Measurements from ENCODE around the gene UBE2E2.

The UBE2E2 gene

GRCh38 chr3:23489300-23490158 is 286.4 kb downstream of the UBE2E2 start:
- DNase-seq, result no peak

DNA sequence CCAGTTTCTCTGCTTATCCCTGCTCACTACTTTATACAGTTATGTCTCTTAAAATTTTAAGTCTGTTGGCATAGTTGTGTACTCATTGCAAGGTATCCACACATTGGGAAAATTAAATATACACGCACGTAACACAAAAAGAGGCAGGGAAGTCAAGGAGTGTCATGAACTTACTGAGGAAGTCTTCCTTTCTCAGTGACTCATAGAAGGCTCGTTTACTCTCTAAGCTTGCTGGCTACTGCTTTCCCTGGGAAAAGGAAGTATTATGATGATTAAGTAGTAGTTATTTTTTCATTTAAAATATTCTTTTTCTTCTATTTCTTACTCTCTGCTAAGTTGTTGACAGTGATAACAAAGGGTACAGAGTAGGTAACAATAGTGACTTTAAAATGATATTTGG is 287.3 kb downstream of the UBE2E2 start:
- DNase-seq, result no peak

DNA sequence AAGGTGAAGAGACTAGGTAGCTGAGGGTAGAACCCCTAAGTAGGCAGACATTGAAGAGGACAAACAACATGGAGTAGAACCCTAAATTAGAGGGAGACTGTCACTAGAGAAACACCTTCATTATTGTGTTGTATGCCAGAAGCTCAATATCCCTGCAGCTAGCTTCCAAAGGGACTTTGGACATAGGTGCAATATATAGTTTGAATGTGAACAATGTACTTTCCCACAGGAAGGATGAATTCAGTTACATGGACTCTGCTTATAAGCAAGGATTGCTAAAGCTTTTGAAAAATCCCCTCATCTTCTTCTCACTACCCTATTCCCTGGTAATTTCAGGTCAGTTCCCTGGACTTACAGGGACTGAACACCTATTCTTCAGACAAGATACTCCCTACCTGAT is 288.9 kb downstream of the UBE2E2 start:
- no peak for DNase-seq

DNA sequence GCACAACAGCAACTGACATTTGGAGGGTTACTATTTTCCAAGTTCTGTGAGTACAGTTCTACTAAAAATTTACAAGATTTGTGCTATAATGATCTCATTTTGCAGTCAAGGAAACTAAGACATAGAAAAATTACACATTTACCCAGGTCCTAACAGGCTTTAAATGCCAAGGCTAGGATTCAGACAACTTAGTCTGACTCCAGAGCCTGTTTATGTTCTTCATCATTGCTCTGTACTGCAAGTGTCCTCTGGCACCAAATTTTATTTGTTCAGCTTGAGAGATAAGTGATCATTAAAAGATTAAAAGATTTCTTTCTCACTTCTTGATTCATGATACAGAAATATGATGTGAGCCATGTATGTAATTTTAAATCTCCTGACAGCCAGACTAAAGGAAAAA is 290.8 kb downstream of the UBE2E2 start:
- no peak for DNase-seq

DNA sequence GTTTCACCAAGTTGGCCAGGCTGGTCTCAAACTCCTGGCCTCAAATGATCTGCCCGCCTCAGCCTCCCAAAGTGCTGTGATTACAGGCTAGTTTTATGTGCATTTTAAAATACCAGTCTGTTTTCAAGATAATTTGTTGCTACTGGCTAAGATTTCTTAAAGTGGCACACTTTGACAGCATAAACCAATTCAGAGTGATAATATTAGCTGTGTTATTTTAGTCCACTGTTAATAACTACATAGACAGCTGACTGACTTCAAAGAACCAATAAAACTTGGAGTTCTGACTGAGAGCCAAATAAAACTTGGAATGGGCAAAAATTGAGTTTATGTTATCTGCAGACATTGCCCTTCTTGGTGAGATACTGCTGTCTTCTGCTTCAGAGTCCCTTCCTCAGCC is 291.8 kb downstream of the UBE2E2 start:
- no peak for DNase-seq

DNA sequence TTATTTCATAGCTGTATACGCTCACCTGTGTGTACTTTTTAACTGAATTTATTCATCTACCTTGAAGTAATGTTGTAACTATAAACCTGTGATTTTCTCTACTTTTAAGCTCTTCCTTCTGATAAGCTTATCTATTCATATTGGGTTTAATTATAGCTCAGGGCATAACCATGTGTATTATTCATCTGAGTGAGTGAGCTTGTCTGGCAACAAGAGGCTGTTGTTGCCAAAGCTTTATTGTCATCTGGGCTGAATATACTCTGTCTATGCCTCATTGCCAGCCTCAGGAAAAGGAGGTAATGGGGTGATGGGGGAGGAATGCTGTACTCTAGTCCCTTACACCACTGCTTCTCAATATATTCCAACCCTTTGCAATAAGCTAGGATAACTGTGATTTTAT is 292.4 kb downstream of the UBE2E2 start:
- DNase-seq, result no peak

GRCh38 chr3:23496165-23496564 is 293.0 kb downstream of the UBE2E2 start:
- DNase-seq, result no peak

GRCh38 chr3:23497156-23497555 is 294.0 kb downstream of the UBE2E2 start:
- no peak for DNase-seq

GRCh38 chr3:23501201-23501802 is 298.2 kb downstream of the UBE2E2 start:
- no peak for DNase-seq

- no peak for DNase-seq
These were observed 305.3 kb downstream of the UBE2E2 start for GRCh38 chr3:23508464-23508863.

DNA sequence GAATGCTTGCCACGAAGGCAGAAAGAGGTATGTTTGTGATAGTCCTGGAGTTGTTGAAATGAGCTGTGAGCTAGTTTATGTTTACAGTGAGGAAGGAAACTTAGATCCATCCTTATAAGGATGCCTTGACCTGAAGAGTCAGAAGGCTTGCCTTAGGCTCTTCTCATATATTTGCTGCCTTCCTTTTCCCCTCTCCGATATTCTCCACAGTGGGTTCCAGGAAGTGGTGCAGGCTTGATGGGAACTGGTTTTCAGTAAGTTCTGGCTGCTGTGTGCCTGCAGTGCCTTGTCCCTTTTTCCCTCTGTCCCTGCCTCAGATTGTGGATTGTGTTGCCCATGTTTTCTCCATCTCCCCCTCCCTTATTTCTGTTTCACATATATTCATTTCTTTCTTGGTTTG is 315.3 kb downstream of the UBE2E2 start:
- DNase-seq, result no peak

- DNase-seq, result no peak
These were observed 316.4 kb downstream of the UBE2E2 start for GRCh38 chr3:23519314-23520208.

- DNase-seq, result no peak
These were observed 324.2 kb downstream of the UBE2E2 start for GRCh38 chr3:23527326-23527725.

GRCh38 chr3:23533596-23533995 is 330.5 kb downstream of the UBE2E2 start:
- DNase-seq, result no peak

DNA sequence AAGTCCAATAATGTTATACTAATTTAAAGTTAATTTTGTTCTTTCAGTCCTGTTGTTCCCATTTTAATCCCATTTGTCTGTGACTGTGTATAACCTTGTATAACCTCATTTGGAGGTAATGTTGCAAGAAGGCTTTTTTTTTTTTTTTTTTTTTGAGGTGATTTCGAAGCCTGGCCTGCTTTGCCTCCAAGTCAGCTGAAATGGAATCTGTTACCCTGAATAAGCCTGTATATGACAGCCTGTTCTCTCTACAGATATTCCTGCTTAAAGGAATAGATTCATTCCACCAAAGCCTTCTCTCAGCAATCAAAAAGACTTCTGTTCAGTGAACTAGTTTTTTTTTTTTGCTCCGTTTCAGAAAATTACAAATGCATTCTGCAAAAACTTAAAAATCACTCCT is 330.9 kb downstream of the UBE2E2 start:
- DNase-seq, result no peak

- DNase-seq, result no peak
These were observed 334.0 kb downstream of the UBE2E2 start for GRCh38 chr3:23537101-23537551.

DNA sequence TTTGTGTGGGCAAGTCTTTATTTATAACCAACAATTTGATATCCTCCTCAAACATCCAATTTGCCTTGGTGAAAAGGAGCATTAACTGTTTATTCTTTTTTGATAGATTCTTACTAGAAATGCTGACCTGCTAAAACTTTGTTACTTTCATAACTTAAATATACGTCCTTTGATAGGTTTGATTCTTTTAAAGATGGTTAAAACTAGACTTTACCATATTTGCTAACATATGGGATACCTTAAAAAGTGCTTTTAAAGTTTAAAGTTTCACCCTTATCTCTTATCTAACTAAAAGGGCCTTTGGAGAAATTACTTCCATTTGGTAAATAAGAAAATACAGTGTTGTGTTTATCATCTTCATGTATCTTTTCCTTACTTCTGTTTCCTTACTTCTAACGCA is 336.1 kb downstream of the UBE2E2 start:
- no peak for DNase-seq

DNA sequence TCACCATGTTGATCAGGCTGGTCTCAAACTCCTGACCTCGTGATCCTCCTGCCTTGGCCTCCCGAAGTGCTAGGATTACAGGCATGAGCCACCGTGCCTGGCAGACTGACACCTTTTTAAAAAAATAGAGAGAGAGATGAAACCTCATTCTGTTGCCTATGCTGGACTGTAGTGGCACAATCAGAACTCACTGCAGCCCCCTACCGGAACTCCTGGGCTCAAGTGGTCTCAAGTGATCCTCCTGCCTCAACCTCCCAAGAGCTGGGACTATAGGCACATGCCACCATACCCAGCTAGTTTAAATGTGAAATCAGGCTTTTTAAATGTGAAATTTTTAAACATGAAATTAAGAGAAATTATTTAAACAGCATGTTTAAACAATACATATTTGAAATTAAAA is 337.5 kb downstream of the UBE2E2 start:
- no peak for DNase-seq

DNA sequence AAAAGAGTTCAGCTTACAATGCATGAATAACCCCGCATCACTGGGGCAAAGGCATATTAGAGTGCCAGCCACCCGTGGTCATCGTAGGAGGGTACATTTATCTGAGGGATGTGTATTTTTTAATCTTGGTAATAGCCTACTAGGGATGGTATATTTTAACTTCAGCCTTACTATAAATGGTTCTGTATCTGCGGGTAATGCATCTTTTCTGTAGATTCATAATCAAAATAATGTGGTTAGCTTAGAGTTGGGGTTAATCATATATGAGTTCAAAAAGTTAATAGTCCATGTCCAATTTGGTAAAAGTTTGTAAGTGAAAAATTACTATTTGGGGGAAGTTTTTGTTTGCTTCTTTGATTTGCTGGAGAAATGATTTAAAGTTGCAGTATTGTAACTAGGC is 339.0 kb downstream of the UBE2E2 start:
- no peak for DNase-seq

DNA sequence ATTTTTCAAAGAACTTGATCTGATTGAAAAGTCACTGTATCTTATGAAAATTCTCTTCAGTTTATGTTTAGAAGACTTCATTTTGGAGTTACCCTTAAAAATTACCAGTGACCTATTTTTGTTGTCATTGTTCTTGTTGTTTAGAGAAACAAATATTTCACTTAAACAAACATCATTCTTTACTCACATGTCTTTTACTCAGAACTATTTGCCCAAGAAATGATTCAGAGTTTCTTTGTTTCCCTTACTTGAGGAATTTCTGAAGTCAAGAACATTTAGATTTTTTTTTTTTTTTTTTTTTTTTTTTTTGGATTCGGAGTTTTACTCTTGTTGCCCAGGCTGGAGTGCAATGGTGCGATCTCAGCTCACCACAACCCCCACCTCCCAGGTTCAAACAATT is 343.1 kb downstream of the UBE2E2 start:
- no peak for DNase-seq

DNA sequence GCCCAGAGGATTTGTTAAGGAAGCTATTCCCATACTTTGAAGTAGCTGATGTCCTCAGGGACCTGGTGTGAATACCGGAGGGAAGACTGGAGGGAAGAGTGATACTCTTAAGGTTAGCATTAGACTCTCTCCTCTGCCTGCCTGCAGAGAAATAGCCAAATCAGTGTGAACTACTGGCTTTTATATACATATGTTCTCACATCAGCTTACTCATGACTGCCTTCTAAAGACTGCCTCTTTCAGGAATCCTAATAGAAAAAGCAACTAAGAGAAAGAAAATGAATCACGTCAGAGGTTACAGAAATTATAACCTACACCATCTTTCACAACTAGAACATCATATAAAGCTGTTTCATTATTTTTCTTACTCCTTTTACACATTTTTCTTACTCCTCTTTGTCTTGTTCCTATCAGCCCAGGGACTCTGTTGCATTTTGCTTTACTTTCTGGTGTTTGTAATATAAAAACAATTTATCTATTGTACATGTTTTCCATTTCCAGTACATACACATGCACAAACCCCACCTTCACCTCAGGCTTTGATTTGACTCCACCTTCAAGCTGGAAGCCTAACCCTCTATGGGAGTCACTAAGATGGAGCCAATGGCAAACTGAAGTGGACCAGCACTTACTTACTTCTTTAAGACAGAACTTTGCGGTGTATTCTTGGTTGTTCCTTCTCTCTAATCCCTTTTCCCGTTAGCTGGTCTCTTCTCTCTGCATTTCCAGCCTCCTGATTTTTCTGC is 345.0 kb downstream of the UBE2E2 start:
- no peak for DNase-seq

DNA sequence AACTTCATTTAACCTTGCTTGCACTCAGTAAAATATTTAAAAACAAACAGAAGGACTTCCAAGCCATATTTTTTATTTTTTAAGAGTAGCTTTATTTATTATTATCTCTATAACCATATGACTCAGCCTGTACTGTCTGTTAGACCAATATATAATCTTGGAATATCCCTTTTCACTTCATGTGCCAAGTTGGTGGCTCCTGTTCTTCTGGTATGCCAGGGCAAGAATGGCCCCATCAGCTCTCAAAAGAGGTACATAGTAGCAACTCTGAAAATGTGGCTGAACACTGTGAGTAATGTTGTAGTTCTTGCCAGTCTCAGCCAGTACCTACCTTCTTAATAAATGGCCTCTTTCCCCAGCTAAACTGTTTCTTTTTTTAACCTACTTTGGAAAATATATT is 345.6 kb downstream of the UBE2E2 start:
- DNase-seq, result no peak

Measured in NCI-H1092 (cell line).